Endothelial cell (in vitro differentiated cells): ENCODE measurements around the gene CTBP2. TPM values are rescaled to one million over a fixed set of nuclear protein-coding genes. Genes with fewer than 3 reads are reported as not detected.
A peak's percentile ranks its signal among the peaks of the same experiment; 100 is the strongest.

Experiments
- DNase-seq: peaks from one replicate; pipeline ENCODE4 v3.0.0; 2021; ENCODE audit warnings: low spot score
- H3K27ac Mint-ChIP-seq: one replicate; pipeline ENCODE4 v1.8.0; 2021; ENCODE audit warnings: mixed read lengths, inconsistent platforms; ENCODE audit not compliant: unreplicated experiment
- H3K27me3 Mint-ChIP-seq: one replicate; pipeline ENCODE4 v1.8.0; 2021; ENCODE audit warnings: mild to moderate bottlenecking, moderate library complexity, mixed read lengths, inconsistent platforms; ENCODE audit not compliant: unreplicated experiment
- H3K36me3 Mint-ChIP-seq: one replicate; pipeline ENCODE4 v1.8.0; 2021; ENCODE audit warnings: mild to moderate bottlenecking, low read depth, mixed read lengths, inconsistent platforms; ENCODE audit not compliant: unreplicated experiment
- H3K4me1 Mint-ChIP-seq: one replicate; pipeline ENCODE4 v1.8.0; 2021; ENCODE audit warnings: mild to moderate bottlenecking, mixed read lengths, inconsistent platforms; ENCODE audit not compliant: unreplicated experiment
- H3K4me3 Mint-ChIP-seq: one replicate; pipeline ENCODE4 v1.8.0; 2021; ENCODE audit warnings: mild to moderate bottlenecking, mixed read lengths, inconsistent platforms; ENCODE audit not compliant: unreplicated experiment
- H3K9me3 Mint-ChIP-seq: one replicate; pipeline ENCODE4 v1.8.0; 2021; ENCODE audit warnings: mixed read lengths, inconsistent platforms; ENCODE audit not compliant: unreplicated experiment
- CTCF ChIP-seq: fragments of 200-600 bp; sonication (generic); IDR thresholded peaks from one replicate; pipeline ENCODE4 v1.5.0; 2021; ENCODE audit warnings: antibody characterized with exemption; ENCODE audit not compliant: unreplicated experiment
- total RNA-seq: library from RNA; stranded (reverse); fragmentation: NEBNext Ultra II Directional; extraction: Animal tissue kit (Norgen Biotek cat#: 25700); gene quantifications from one replicate; pipeline ENCODE4 v1.2.1, GENCODE V29; 2021; ENCODE audit not compliant: unreplicated experiment

The CTBP2 gene
- total RNA-seq, 1 donor from 2014 or later: 145 TPM

DNA sequence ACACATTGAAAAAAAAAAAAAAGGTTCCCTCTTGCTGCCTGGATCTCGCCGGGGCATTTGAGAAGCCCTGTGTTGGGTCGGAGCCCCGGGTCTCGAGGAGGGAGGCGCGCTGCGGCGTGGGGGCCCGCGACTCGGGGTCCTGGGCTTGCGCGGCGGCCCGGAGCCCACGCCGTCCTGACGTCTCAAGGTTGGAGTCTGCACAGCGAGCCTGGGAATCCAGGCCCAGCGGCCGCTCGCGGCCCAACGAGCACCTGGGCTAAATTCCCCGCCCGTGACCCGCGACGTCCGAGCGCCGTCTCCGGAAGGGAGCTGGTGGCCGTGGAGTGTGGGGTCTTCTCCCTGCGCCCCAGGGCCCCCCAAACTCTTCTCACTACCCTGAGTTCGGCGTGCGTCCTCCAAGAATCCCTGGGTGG lies 1.4 kb upstream of the CTBP2 start:
- peak; percentile 3 for TF ChIP-seq CTCF
- H3K27ac Mint-ChIP-seq: no peak overlapping the region
- peaks cover 16% of the 10 kb centered on the region for H3K4me1 Mint-ChIP-seq
- peak; percentile 37 for DNase-seq
- peak overlapping the region; percentile 85 for H3K4me3 Mint-ChIP-seq
- peaks cover 7% of the 10 kb centered on the region for H3K36me3 Mint-ChIP-seq
- H3K9me3 Mint-ChIP-seq: no peaks in the 10 kb centered on the region
- H3K27me3 Mint-ChIP-seq: peaks cover 16% of the 10 kb centered on the region

DNA sequence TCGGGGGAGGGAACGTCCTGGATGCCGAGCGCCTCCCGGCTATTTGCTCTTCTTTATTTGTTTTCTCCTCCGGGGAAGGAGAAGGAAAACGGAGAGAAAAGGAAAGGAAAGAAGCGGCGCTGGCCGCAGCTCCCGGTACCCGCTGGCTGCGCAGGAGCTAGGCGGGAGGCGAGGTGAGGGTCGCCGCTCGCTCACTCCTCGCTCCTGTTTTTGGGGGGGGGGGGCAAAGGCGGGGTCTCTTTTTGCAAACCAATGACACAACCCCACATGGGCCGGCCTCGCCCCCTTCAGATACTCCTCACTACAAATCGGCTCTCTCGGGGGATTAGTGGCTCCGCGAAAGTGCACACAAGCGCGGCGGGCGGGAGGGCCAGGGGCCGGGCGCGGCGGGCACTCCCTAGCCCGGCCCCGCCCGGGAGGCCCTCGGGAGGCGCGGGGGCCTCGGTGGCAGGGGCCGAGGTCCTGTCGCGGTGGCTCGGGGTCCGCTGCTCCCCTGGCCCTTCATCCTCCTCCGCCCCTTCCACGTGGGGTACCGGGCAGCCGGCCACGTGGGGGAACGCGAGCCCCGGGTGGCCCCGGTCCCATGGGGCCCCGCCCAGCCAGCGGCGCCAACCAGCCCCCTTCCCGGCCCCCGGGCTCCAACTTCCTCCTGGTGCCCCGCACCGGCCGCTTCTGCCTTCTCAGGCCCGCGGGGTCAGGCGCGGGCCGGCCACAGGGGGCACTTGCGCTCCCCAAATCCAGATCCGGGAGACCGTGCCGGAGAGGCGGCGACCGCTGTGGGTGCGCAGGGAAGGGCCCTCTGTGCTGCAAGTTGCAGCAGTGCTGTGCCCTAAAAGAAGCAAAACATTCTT lies 718 bp upstream of the CTBP2 start:
- Mint-ChIP-seq H3K4me3 (peak overlapping the region; percentile 85), H3K27me3 (peaks cover 16% of the 10 kb centered on the region), H3K27ac (no peak overlapping the region), H3K9me3 (no peaks in the 10 kb centered on the region), H3K36me3 (peaks cover 7% of the 10 kb centered on the region), H3K4me1 (peaks cover 22% of the 10 kb centered on the region)
- peak; percentile 88 for DNase-seq
- peak; percentile 53 for TF ChIP-seq CTCF

DNA sequence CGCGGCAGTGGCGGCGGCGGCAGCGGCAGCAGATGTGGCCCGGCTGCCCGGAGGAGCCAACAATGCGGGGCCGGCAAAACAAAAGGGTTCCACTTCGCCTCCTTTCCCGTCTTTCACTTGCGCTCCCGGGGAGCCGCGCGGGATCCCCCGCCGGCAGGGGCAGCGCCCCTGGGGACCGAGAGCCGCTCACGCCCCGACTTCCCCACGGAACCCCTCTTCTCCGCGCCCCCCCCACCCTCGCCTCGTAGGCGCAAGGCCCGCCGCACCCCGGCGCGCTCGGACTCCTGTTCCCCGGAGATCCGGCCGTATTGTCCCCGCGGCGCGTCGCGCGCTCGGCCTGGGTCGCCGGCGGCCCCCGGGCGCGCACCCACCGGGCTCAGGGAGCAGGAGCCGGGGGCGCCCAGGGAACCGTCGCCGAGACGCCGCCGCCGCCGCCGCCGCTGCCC lies 854 bp downstream of the CTBP2 start:
- peak overlapping the region; percentile 91 for H3K4me3 Mint-ChIP-seq
- DNase-seq: peak; percentile 24
- no peak overlapping the region for H3K27ac Mint-ChIP-seq
- H3K36me3 Mint-ChIP-seq: peaks cover 7% of the 10 kb centered on the region
- no peak for TF ChIP-seq CTCF
- H3K4me1 Mint-ChIP-seq: peaks cover 38% of the 10 kb centered on the region
- H3K9me3 Mint-ChIP-seq: no peaks in the 10 kb centered on the region
- H3K27me3 Mint-ChIP-seq: peaks cover 13% of the 10 kb centered on the region

DNA sequence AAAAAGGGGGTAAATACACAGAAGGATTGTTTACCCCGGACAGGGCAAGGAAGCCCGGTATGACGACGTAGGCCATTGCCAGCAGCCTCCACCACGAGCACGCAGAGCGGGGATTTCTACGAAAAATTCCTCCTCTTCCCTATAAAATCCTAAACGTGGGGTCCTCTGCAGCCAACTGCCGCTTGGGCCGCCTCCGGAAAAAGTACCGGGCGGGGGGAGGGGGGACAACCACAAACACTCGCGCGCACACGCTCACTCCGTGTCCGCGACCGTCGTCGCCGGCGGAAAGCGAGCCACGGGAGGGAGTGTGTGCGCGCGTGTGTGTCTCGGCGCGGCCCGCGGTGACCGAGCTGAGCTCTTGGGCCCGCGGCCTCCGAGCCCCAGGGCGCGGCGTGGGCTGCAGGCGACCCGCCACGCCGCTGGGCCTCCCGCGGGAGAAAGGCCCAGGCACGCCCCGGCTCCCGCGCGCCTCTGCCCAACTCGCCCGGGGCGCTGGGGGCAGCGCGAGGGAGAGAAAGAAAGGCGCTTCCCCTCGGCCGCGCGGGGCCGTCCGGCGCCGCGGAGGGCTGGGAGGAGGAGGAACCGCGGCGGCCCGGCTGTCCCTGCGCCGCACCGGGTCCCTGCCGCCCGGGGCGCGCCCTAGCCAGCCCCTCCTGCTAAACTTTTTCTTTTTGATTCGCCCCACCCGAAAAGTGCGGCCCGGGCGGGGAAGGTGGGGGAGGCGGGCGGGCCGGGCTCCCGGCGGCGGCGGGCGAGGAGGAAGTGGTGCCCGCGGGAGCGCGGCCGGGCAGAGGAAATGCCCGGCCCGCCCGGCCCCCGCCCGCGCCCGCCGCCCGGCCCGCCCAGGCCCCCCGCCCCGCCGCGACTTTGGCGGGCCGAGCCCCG lies 1.5 kb downstream of the CTBP2 start:
- H3K4me1 Mint-ChIP-seq: peaks cover 45% of the 10 kb centered on the region
- peak overlapping the region; percentile 99 for H3K4me3 Mint-ChIP-seq
- TF ChIP-seq CTCF: no peak
- H3K27ac Mint-ChIP-seq: peak overlapping the region; percentile 97
- peaks cover 12% of the 10 kb centered on the region for H3K36me3 Mint-ChIP-seq
- H3K27me3 Mint-ChIP-seq: peaks cover 11% of the 10 kb centered on the region
- no peak for DNase-seq
- no peaks in the 10 kb centered on the region for H3K9me3 Mint-ChIP-seq
